Measurements from ENCODE around the gene CST2.
A peak's percentile ranks its signal among the peaks of the same experiment; 100 is the strongest.
"Not testable (repeated sequence)": the region's sequence is repeated elsewhere in the genome, so short reads cannot be mapped to it uniquely, and the experiment has no call there.

CST2 gene

DNA sequence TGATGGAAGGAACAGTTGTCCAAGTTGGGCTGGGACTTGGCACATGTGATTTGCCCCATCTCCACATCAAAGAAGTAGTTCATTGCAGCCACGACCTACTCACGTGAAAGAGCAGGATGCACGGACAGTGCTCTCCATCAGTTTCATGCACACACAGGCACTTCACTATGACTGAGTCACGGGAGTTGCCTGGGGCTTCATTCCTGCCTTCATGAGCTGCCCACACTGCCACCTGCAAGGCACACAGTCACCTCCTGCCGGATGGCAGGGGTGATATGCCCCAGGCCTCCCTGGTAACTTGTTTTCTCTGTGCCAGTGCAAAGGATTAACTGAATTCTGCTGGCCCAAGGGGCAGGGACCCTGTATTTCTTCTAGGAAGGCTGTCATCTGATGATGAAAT, 30.2 kb upstream of the CST2 start:
- no peak overlapping the region for H3K9ac ChIP-seq (ENCODE audit: low read length)
- no peak for DNase-seq (ENCODE audit: low read depth)
- H3K4me1 ChIP-seq (ENCODE audit: control insufficient read depth, insufficient read depth, low read length), result no peaks in the 10 kb centered on the region
- no peaks in the 10 kb centered on the region for H3K36me3 ChIP-seq (ENCODE audit: control insufficient read depth, insufficient read depth, low read length, severe bottlenecking)
- no peak overlapping the region for H3K4me3 ChIP-seq (ENCODE audit: low read length)
- H3K27me3 ChIP-seq (replicated peaks; ENCODE audit: control insufficient read depth, insufficient read depth, low read length), result peaks cover 18% of the 10 kb centered on the region
- no peaks in the 10 kb centered on the region for H3K9me3 ChIP-seq (ENCODE audit: control insufficient read depth, low read length)

DNA sequence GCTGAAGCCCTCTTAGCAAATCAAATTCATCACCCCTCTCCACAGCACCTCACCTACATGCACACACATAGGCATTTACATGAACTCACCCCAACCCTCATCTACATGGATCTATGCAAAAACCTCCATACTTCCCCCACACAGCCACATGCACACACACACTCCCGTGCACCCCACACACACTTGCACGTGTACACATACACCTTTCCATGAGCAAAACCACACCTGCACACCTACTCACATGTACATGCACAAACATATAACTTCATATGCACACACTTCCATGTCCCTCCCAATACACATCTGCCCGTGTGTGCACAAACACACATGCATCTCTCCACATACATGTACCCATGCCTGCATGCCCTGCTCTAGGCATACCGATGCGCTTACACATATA, 29.7 kb upstream of the CST2 start:
- no peak overlapping the region for H3K4me3 ChIP-seq (ENCODE audit: low read length)
- H3K36me3 ChIP-seq (ENCODE audit: control insufficient read depth, insufficient read depth, low read length, severe bottlenecking), result no peaks in the 10 kb centered on the region
- DNase-seq (ENCODE audit: low read depth), result no peak
- H3K27me3 ChIP-seq (replicated peaks; ENCODE audit: control insufficient read depth, insufficient read depth, low read length), result peaks cover 18% of the 10 kb centered on the region
- H3K9ac ChIP-seq (ENCODE audit: low read length), result no peak overlapping the region
- no peaks in the 10 kb centered on the region for H3K9me3 ChIP-seq (ENCODE audit: control insufficient read depth, low read length)
- no peaks in the 10 kb centered on the region for H3K4me1 ChIP-seq (ENCODE audit: control insufficient read depth, insufficient read depth, low read length)

DNA sequence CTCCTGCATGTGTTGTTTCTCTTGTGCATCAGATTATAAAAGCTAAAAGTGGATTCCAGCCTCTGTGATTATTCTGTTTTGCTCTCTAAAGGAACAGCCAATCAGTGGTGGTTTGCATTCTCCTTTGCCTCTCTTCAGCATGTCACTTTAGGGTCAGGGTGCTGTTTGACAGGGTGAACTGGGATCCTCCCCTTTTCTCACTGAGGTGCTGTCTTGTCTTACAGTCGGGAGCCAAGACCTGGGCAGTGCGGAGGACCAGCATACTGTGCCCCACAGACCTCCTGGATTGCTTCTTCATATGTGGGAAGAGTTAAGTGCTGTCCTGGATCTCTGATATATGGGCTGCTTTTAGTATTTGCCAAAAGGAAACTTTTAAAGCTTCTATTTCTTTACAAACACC, 15.2 kb upstream of the CST2 start:
- Histone ChIP-seq H3K27me3 (replicated peaks; ENCODE audit: control insufficient read depth, insufficient read depth, low read length) (peaks cover 3% of the 10 kb centered on the region), H3K9ac (ENCODE audit: low read length) (no peak overlapping the region), H3K36me3 (ENCODE audit: control insufficient read depth, insufficient read depth, low read length, severe bottlenecking) (no peaks in the 10 kb centered on the region), H3K9me3 (ENCODE audit: control insufficient read depth, low read length) (no peaks in the 10 kb centered on the region), H3K4me3 (ENCODE audit: low read length) (no peak overlapping the region), H3K4me1 (ENCODE audit: control insufficient read depth, insufficient read depth, low read length) (no peaks in the 10 kb centered on the region)
- no peak for DNase-seq (ENCODE audit: low read depth)

DNA sequence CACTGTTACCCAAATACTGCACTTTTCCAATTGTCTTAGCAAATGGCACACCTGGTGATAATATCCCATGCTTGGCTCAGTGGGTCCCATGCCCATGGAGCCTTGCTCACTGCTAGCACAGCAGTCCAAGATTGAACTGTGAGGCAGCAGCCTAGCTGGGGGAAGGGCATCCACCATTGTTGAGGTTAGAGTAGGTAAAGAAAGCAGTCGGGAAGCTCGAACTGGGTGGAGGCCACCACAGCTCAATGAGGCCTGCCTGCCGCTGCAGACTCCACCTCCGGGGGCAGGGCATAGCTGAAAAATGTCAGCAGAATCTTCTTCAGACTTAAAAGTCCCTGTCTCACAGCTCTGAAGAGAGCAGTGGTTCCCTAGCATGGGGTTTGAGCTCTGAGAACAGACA, 9.2 kb upstream of the CST2 start:
- Histone ChIP-seq H3K4me3 (ENCODE audit: low read length) (no peak overlapping the region), H3K36me3 (ENCODE audit: control insufficient read depth, insufficient read depth, low read length, severe bottlenecking) (no peaks in the 10 kb centered on the region), H3K9ac (ENCODE audit: low read length) (no peak overlapping the region), H3K27me3 (replicated peaks; ENCODE audit: control insufficient read depth, insufficient read depth, low read length) (peaks cover 7% of the 10 kb centered on the region), H3K9me3 (ENCODE audit: control insufficient read depth, low read length) (no peaks in the 10 kb centered on the region), H3K4me1 (ENCODE audit: control insufficient read depth, insufficient read depth, low read length) (peaks cover 8% of the 10 kb centered on the region)
- no peak for DNase-seq (ENCODE audit: low read depth)

DNA sequence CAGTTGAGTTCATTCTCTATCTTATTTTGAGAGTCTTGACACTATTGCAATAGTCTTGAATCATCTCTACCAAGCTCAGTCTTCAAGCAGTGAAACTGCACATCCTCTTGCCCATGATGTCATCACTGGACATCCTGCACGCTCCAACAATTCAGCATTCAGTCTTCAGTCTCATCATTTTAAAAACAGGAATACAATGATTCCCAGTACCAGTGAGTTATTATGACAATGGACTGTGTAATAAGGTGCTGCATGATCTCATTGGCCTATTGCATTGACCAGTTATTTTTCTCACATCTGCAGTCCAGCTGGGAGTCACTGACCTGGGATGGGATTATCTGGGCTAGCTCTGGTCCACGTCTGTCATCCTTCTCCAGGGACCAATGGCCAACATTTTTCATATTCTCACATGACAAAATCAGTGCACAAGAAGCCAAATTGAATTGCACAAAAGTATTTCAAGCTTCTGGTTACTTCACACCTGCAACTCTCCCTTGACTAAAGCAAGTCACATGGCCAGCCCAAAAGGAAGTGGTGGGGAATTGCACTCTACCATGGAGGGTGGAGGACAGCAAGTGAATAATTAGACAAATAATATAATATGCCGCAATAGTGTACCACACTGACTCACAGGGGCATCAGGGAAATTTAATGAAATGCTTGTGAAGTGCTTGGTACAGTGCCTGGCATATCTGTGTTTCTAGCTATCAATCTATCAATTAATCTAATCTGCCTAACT, 6.4 kb upstream of the CST2 start:
- Histone ChIP-seq H3K36me3 (ENCODE audit: control insufficient read depth, insufficient read depth, low read length, severe bottlenecking) (no peaks in the 10 kb centered on the region), H3K4me1 (ENCODE audit: control insufficient read depth, insufficient read depth, low read length) (peaks cover 8% of the 10 kb centered on the region), H3K9ac (ENCODE audit: low read length) (no peak overlapping the region), H3K9me3 (ENCODE audit: control insufficient read depth, low read length) (no peaks in the 10 kb centered on the region), H3K4me3 (ENCODE audit: low read length) (no peak overlapping the region), H3K27me3 (replicated peaks; ENCODE audit: control insufficient read depth, insufficient read depth, low read length) (peaks cover 7% of the 10 kb centered on the region)
- DNase-seq (ENCODE audit: low read depth), result no peak

DNA sequence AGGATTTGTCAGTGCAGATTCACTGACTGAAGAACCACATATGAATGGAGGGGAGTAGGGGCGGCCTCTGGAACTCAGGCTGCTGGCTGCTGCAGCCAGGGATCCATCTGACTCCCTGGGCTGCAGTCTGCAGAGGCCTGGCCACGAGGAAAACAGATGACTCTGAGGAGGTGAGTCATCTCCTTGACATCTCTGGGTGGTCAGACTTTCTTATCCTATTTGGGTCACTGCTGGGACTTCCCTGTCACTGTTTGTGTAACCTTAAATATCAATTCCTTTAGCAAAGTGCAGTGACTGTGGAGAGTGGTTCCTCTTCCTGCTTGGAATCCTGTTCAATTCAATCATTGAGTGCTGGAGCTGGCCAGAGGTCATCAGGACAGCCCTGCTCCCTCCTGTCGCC, 5.4 kb upstream of the CST2 start:
- not testable (repeated sequence) for H3K36me3 ChIP-seq (ENCODE audit: control insufficient read depth, insufficient read depth, low read length, severe bottlenecking); H3K9ac ChIP-seq (ENCODE audit: low read length); H3K4me3 ChIP-seq (ENCODE audit: low read length); H3K4me1 ChIP-seq (ENCODE audit: control insufficient read depth, insufficient read depth, low read length); H3K9me3 ChIP-seq (ENCODE audit: control insufficient read depth, low read length); H3K27me3 ChIP-seq (replicated peaks; ENCODE audit: control insufficient read depth, insufficient read depth, low read length)
- peak; percentile 54 for DNase-seq (ENCODE audit: low read depth)

DNA sequence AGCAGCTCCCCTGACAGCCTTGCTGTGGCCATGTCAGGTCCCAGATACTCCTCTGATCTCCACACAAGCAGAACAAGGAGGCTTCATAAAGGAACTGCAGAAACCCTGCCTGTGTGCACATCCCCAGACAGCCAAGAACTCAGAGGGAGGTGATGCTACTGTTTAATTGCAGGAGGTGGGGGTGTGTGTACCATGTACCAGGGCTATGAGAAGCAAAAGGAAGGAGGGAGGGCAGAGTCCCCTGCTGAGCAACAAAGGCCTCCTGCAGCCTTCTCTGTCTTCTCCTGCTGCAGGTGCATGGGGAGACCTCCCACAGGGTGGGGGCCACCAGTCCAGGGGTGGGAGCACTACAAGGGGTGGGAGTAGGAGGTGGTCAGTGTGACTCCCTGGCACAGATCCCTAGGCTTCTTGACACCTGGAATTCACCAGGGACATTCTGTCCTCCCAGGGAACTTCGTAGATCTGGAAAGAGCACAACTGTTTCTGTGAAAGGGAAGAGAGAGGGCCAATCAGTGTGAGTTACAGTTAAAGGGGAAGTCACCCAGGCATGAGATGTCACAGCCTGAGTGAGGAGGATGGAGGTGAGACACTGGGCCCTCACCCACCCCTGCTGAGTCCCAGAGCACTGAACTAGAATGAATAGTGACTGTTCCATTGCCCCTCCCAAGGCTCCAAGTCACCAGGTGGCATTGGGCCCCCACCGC, 2.8 kb downstream of the CST2 start:
- Histone ChIP-seq H3K36me3 (ENCODE audit: control insufficient read depth, insufficient read depth, low read length, severe bottlenecking) (no peaks in the 10 kb centered on the region), H3K9me3 (ENCODE audit: control insufficient read depth, low read length) (no peaks in the 10 kb centered on the region), H3K9ac (ENCODE audit: low read length) (no peak overlapping the region), H3K27me3 (replicated peaks; ENCODE audit: control insufficient read depth, insufficient read depth, low read length) (no peaks in the 10 kb centered on the region), H3K4me3 (ENCODE audit: low read length) (no peak overlapping the region), H3K4me1 (ENCODE audit: control insufficient read depth, insufficient read depth, low read length) (peaks cover 6% of the 10 kb centered on the region)
- DNase-seq (ENCODE audit: low read depth), result no peak

DNA sequence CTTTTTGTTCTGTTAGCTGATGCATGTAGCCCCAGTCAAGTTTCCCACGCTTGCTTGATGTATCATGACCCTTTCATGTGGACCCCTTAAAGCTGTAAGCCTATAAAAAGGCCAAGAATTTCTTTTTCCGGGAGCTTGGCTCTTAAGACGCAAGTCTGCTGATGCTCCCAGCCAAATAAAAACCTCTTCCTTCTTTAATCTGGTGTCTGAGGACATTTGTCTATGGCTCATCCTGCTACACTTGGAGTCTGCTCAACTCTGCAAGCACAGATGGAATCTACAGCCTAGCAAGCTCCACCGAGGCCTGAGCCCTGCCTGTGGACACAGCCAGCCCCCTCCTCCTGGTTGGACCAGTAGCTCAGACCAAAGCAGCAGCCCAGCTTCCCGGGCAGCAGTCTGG, 3.4 kb downstream of the CST2 start:
- Histone ChIP-seq H3K9me3 (ENCODE audit: control insufficient read depth, low read length) (no peaks in the 10 kb centered on the region), H3K36me3 (ENCODE audit: control insufficient read depth, insufficient read depth, low read length, severe bottlenecking) (no peaks in the 10 kb centered on the region), H3K4me1 (ENCODE audit: control insufficient read depth, insufficient read depth, low read length) (peaks cover 6% of the 10 kb centered on the region), H3K4me3 (ENCODE audit: low read length) (no peak overlapping the region), H3K27me3 (replicated peaks; ENCODE audit: control insufficient read depth, insufficient read depth, low read length) (no peaks in the 10 kb centered on the region), H3K9ac (ENCODE audit: low read length) (no peak overlapping the region)
- no peak for DNase-seq (ENCODE audit: low read depth)

DNA sequence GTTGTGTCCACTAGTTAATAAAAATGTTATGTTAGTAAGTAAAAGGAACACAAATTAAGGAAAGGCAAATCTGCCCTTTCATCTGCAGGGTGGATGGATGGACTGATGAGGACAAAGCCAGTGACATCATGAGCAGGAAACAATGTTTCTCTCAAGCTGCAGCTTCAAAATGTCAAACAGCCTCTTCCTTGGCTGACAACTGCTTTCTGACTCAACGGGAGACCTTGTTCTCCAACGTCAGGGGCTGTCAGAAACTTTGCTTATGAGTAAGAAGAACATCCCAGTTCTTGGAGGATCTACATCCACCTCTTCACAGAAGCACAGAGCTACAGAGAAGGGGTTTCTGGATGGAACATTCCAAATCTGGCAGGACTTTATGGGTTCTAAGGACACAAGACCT, 6.0 kb downstream of the CST2 start:
- Histone ChIP-seq H3K27me3 (replicated peaks; ENCODE audit: control insufficient read depth, insufficient read depth, low read length) (no peaks in the 10 kb centered on the region), H3K4me1 (ENCODE audit: control insufficient read depth, insufficient read depth, low read length) (no peaks in the 10 kb centered on the region), H3K36me3 (ENCODE audit: control insufficient read depth, insufficient read depth, low read length, severe bottlenecking) (no peaks in the 10 kb centered on the region), H3K4me3 (ENCODE audit: low read length) (no peak overlapping the region), H3K9me3 (ENCODE audit: control insufficient read depth, low read length) (no peaks in the 10 kb centered on the region), H3K9ac (ENCODE audit: low read length) (no peak overlapping the region)
- DNase-seq (ENCODE audit: low read depth), result peak; percentile 15

DNA sequence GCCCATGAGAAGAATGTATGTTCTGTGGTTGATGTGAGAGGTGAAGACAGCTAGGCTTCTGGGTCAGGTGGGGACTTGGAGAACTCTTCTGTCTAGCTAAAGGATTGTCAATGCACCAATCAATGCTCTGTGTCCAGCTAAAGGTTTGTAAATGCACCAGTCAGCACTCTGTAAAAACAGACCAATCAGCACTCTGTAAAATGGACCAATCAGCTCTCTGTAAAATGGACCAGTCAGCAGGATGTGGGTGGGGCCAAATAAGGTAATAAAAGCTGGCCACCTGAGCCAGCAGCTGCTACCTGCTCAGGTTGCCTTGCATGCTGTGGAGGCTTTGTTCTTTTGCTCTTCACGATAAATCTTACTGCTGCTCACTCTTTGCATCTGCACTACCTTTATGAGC, 15.0 kb downstream of the CST2 start:
- not testable (repeated sequence) for DNase-seq (ENCODE audit: low read depth); H3K9ac ChIP-seq (ENCODE audit: low read length); H3K27me3 ChIP-seq (replicated peaks; ENCODE audit: control insufficient read depth, insufficient read depth, low read length); H3K9me3 ChIP-seq (ENCODE audit: control insufficient read depth, low read length); H3K4me3 ChIP-seq (ENCODE audit: low read length); H3K4me1 ChIP-seq (ENCODE audit: control insufficient read depth, insufficient read depth, low read length); H3K36me3 ChIP-seq (ENCODE audit: control insufficient read depth, insufficient read depth, low read length, severe bottlenecking)

DNA sequence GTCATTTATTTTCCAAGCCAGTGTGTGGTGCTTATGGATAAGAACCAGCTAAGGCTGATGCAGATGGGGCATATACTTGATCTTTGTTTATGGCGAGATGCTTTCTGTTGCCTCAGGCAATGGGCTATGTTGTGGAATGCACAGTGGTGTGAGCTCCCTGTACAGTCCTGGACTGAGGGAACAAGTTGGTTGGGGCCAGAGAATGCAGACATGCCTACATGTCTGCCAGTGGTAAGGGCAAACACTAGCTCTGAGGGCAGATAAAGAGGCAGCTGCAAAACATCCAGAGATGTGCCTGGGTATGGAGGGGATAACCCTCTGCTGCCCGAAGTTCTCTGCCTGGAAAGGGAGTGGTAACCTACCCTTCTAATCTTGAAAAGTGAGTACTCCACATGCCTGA, 16.2 kb downstream of the CST2 start:
- H3K4me3 ChIP-seq (ENCODE audit: low read length); H3K9ac ChIP-seq (ENCODE audit: low read length); DNase-seq (ENCODE audit: low read depth); H3K4me1 ChIP-seq (ENCODE audit: control insufficient read depth, insufficient read depth, low read length); H3K36me3 ChIP-seq (ENCODE audit: control insufficient read depth, insufficient read depth, low read length, severe bottlenecking); H3K27me3 ChIP-seq (replicated peaks; ENCODE audit: control insufficient read depth, insufficient read depth, low read length); H3K9me3 ChIP-seq (ENCODE audit: control insufficient read depth, low read length): not testable (repeated sequence)

DNA sequence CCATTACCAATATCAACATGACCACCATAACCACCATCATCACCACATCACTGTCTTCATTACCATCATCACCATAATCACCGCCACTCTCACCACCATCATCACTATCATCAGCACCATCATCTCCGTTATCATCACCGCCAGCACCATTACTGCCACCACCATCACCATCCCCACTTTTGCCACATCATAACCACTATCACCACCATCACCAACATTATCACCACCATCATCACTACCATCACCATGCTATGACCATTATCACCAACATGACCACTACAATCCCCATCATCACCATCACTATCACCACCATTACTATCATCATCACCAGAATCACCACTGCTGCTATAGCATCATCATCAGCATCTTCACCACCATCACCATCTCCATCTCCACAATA, 25.7 kb downstream of the CST2 start:
- Histone ChIP-seq H3K36me3 (ENCODE audit: control insufficient read depth, insufficient read depth, low read length, severe bottlenecking) (no peaks in the 10 kb centered on the region), H3K9ac (ENCODE audit: low read length) (no peak overlapping the region), H3K4me1 (ENCODE audit: control insufficient read depth, insufficient read depth, low read length) (no peaks in the 10 kb centered on the region), H3K4me3 (ENCODE audit: low read length) (no peak overlapping the region), H3K9me3 (ENCODE audit: control insufficient read depth, low read length) (no peaks in the 10 kb centered on the region), H3K27me3 (replicated peaks; ENCODE audit: control insufficient read depth, insufficient read depth, low read length) (peaks cover 18% of the 10 kb centered on the region)
- DNase-seq (ENCODE audit: low read depth), result no peak

All from adipocyte (in vitro differentiated cells).